Type B pancreatic cell (in vitro differentiated cells): ENCODE data around the gene MPZL3. TPM values are rescaled to one million over a fixed set of nuclear protein-coding genes. Genes with fewer than 3 reads are reported as not detected.

Experiments
- DNase-seq: peaks from one replicate; pipeline ENCODE4 v3.0.0; 2021; ENCODE audit warnings: mixed read lengths; ENCODE audit not compliant: unreplicated experiment; ENCODE audit errors: extremely low spot score
- H3K27ac Mint-ChIP-seq: 2 replicates; pipeline ENCODE4 v1.8.0; 2021; ENCODE audit warnings: mild to moderate bottlenecking, mixed read lengths
- H3K27me3 Mint-ChIP-seq: 2 replicates; pipeline ENCODE4 v1.8.0; 2021; ENCODE audit warnings: mixed read lengths
- H3K36me3 Mint-ChIP-seq: 2 replicates; pipeline ENCODE4 v1.8.0; 2021; ENCODE audit warnings: mixed read lengths
- H3K4me1 Mint-ChIP-seq: one replicate; pipeline ENCODE4 v1.8.0; 2021; ENCODE audit warnings: mixed read lengths; ENCODE audit not compliant: unreplicated experiment
- H3K4me3 Mint-ChIP-seq: 2 replicates; pipeline ENCODE4 v1.8.0; 2021; ENCODE audit warnings: mild to moderate bottlenecking, mixed read lengths
- H3K9me3 Mint-ChIP-seq: 2 replicates; pipeline ENCODE4 v1.8.0; 2021; ENCODE audit warnings: mixed read lengths
- total RNA-seq: library from RNA; stranded (reverse); gene quantifications from 2 replicates; pipeline ENCODE4 v1.2.1, GENCODE V29; 2021; ENCODE audit warnings: low replicate concordance
- TF ChIP-seq, protein P1 (sequence below): fragments of 200-600 bp; sonication (generic); conservative IDR thresholded peaks from 2 replicates; pipeline ENCODE4 v1.5.0; 2021; ENCODE audit warnings: antibody characterized with exemption, mild to moderate bottlenecking

Gene MPZL3
- total RNA-seq, 1 donor from 2014 or later, result 10.2 TPM

DNA sequence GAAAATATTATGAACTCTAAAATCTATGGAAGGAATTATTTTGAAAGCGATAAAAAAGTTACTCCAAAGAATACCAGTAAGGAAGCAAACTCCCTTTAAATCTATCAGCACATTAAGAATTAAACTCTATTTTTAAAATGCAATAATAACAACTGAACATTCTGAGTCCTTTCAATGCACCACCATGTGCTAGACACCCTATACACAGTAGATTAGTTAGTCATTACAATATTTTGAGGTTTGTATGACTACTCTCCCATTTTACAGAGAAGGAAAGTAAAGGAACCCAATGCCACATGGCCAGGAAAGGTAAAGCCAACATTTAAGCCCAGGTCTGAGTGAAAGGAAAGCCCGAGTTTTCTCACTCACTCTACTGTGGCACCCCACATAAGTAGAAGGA is 45.1 kb downstream of the MPZL3 start:
- DNase-seq, result no peak
- H3K27me3 Mint-ChIP-seq, result peaks cover 45% of the 10 kb centered on the region
- no peak overlapping the region for H3K27ac Mint-ChIP-seq
- H3K4me3 Mint-ChIP-seq, result no peak overlapping the region
- H3K4me1 Mint-ChIP-seq, result no peaks in the 10 kb centered on the region
- no peaks in the 10 kb centered on the region for H3K9me3 Mint-ChIP-seq
- TF ChIP-seq, protein P1, sequence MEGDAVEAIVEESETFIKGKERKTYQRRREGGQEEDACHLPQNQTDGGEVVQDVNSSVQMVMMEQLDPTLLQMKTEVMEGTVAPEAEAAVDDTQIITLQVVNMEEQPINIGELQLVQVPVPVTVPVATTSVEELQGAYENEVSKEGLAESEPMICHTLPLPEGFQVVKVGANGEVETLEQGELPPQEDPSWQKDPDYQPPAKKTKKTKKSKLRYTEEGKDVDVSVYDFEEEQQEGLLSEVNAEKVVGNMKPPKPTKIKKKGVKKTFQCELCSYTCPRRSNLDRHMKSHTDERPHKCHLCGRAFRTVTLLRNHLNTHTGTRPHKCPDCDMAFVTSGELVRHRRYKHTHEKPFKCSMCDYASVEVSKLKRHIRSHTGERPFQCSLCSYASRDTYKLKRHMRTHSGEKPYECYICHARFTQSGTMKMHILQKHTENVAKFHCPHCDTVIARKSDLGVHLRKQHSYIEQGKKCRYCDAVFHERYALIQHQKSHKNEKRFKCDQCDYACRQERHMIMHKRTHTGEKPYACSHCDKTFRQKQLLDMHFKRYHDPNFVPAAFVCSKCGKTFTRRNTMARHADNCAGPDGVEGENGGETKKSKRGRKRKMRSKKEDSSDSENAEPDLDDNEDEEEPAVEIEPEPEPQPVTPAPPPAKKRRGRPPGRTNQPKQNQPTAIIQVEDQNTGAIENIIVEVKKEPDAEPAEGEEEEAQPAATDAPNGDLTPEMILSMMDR, result no peak
- no peaks in the 10 kb centered on the region for H3K36me3 Mint-ChIP-seq

DNA sequence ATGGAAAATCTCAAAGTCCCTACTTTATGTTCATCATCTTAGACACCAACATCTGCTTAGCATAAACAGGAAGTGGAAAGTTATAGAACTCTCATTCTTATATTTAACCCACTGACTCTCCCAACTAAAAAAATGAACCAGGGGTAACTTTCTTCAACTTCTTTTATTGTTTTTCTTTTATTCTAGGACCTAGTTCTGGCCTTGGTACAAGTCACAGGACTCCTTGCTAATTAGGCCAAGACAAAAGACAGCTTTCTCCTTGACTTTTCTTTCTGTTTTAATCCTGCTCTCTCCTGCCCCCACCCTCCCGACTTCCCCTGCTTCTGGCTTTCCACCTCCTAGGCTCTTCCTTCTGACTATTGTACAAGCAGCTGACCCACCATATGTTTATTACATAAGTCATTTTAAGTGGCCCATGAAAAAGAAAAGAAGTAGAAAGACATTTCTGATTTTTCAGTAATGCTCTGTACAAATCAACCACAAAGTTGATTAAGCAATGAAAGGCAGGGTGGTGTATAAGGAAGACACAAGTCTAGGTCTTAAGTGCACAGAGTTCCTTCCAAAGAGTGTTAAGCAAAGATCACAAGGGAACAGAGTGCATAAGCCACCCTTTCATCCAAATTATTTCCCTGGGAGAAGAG is 45.7 kb downstream of the MPZL3 start:
- no peaks in the 10 kb centered on the region for H3K36me3 Mint-ChIP-seq
- TF ChIP-seq, protein P1, result no peak
- no peak overlapping the region for H3K4me3 Mint-ChIP-seq
- no peaks in the 10 kb centered on the region for H3K9me3 Mint-ChIP-seq
- no peak for DNase-seq
- H3K27me3 Mint-ChIP-seq, result peaks cover 39% of the 10 kb centered on the region
- no peaks in the 10 kb centered on the region for H3K4me1 Mint-ChIP-seq
- no peak overlapping the region for H3K27ac Mint-ChIP-seq

DNA sequence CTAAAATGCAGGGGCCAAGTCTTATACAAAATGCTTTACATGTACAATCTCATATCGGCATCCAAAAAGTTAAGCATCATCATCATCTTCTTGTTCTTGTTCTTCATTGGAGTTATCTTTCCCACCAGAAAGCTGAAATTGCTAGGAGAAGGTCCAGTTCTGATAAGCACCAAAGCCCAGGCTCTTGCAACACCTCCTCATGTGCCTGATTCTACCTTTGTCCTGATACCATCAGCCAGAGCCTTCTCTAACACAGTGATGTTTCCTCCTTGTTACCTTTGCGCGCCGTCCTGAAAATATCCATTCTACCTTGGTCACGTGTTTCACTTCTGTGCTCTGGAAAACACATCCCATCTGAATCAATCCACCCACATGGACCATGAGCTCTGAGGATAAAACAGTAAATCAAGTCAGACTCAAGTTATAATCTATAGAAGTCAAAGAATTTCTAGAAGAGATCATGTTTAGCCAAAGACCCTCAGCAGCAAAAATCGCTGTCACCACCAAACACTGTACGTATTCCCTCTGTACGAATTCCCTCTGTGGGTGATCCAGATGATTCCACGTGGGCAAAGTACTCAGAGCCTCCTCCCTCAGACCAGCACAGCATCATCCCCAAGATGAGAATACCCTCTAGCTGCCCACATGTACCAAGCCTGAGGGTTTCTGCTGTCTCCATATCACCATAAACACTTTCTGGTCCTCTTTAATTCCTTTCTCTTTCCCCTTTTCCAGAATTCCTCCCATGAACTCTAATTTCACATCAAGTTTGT is 46.4 kb downstream of the MPZL3 start:
- no peak overlapping the region for H3K4me3 Mint-ChIP-seq
- no peak overlapping the region for H3K27ac Mint-ChIP-seq
- peaks cover 34% of the 10 kb centered on the region for H3K27me3 Mint-ChIP-seq
- no peaks in the 10 kb centered on the region for H3K36me3 Mint-ChIP-seq
- H3K4me1 Mint-ChIP-seq, result no peaks in the 10 kb centered on the region
- no peaks in the 10 kb centered on the region for H3K9me3 Mint-ChIP-seq
- TF ChIP-seq, protein P1, result no peak
- DNase-seq, result no peak

DNA sequence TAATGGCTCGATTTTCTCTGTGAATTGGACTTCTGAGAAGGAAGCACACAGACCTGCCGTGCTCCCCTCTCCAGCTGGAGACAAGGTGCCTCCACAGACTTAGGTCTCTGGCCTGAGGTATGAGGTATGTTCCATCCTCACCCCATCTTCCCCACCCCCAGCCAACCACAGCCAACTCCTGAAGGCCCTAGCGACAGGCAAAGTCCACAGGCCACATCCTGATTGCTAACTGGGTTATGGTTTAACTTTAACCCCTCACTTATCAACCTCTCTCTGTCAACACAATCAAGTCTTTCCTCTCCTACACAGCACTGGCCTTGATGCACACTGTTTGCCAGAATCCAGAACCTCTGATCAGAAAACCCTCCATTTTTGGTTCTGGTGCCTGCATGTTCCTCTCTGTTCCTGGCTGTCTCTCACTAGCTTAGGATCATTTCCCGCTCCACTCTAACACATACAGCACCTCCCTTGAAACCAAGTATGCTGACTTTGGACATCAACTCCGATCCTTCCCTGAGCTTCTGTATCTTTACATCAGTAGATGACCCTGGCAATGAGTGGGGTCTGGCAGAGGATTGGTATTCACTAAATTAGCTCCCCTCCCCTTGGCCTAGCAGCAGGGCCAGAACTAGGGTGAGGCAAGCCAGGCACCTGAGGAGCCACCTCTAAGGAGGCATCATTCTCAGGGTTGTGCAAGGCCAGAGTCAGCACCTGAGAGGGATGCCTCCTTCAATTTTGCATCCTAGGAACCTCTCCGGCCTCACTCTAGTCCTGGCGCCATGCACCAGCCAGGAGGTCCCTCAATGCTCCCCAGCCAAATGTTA is 49.4 kb downstream of the MPZL3 start:
- no peaks in the 10 kb centered on the region for H3K9me3 Mint-ChIP-seq

DNA sequence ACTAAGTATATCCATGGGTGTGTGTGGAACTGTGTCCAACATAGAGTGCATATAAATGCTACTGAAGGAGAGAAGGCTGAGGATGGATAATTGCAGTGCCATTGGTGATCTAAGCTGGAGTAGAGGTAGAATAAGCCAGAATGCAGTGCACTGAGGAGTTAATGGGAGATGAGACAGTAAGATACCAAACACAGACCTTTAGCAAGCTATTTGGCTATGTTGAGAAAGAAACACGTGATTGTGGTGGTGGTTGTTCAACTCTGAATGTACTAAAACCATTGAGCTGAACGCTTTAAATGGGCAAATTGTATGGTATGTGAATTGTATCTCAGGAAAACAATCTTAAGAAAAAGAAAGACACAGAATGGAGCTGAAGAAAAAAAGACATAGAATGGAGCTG is 50.2 kb downstream of the MPZL3 start:
- Mint-ChIP-seq H3K4me3 (no peak overlapping the region), H3K36me3 (no peaks in the 10 kb centered on the region), H3K4me1 (peaks cover 4% of the 10 kb centered on the region), H3K27me3 (peaks cover 17% of the 10 kb centered on the region), H3K9me3 (no peaks in the 10 kb centered on the region), H3K27ac (no peak overlapping the region)
- TF ChIP-seq, protein P1, result no peak
- no peak for DNase-seq

More for the DNA sequence above, 49.4 kb downstream of the MPZL3 start:
- no peak overlapping the region for H3K4me3 Mint-ChIP-seq
- TF ChIP-seq, protein P1, result no peak
- no peak for DNase-seq
- peaks cover 4% of the 10 kb centered on the region for H3K4me1 Mint-ChIP-seq
- no peaks in the 10 kb centered on the region for H3K36me3 Mint-ChIP-seq
- no peak overlapping the region for H3K27ac Mint-ChIP-seq
- H3K27me3 Mint-ChIP-seq, result peaks cover 22% of the 10 kb centered on the region
